Mucosa of descending colon (tissue), 3 donors: ENCODE measurements around the gene ARHGEF28. TPM values are rescaled to one million over a fixed set of nuclear protein-coding genes. Genes with fewer than 3 reads are reported as not detected.

ENCODE experiments used
- ATAC-seq: fragments of 200-7000 bp; cut with Tn5 transposase; one replicate; pipeline ENCODE4 v1.9.1; 2020; ENCODE audit warnings: mild to moderate bottlenecking, moderate library complexity
- DNase-seq, 3 donors: peaks; one replicate each; pipeline ENCODE4 v3.0.0-alpha.2; 2020
- H3K36me3 ChIP-seq: fragments of 200-600 bp; one replicate; pipeline ENCODE4 v1.8.0; 2021; ENCODE audit warnings: low read depth, mild to moderate bottlenecking
- H3K4me1 ChIP-seq: fragments of 200-600 bp; one replicate; pipeline ENCODE4 v1.8.0; 2021; ENCODE audit warnings: low read depth, mild to moderate bottlenecking
- H3K4me3 ChIP-seq: fragments of 200-600 bp; one replicate; pipeline ENCODE4 v1.8.0; 2021; ENCODE audit warnings: mild to moderate bottlenecking
- H3K9me3 ChIP-seq: fragments of 200-600 bp; one replicate; pipeline ENCODE4 v1.8.0; 2021; ENCODE audit warnings: mild to moderate bottlenecking
- CTCF ChIP-seq: fragments of 200-600 bp; IDR thresholded peaks from one replicate; pipeline ENCODE4 v1.8.0; 2022; ENCODE audit warnings: antibody characterized with exemption, mild to moderate bottlenecking
- intact Hi-C, 2 donors: fragments of 100-400 bp; cut with DNase I in 1 of 2; cut with micrococcal nuclease in 1 of 2; formaldehyde crosslinking; loops; one replicate each; pipeline versions ENCODE4 v1.11.0 to v1.11.1; 2022; cut with DNase I, micrococcal nuclease
- total RNA-seq, 3 donors: library from RNA; stranded (reverse); fragmentation: NEBNext Ultra II Directional in 2 of 3; extraction: Animal tissue kit (Norgen Biotek cat#: 25700) in 2 of 3; gene quantifications; one replicate each; pipeline versions ENCODE4 v1.2.1 to v1.2.4, GENCODE V29; 2021 to 2023
- donor health status: DM: no; HTN: no; CAD: no; lungs with moderate emphysema.
- donor health status: DM: no; HTN: no; CAD: no.
- donor health status: DM: no; HTN: yes; CAD: no.

ARHGEF28 gene
- total RNA-seq, 3 donors from 2014 or later, result 5.4 to 21.7 (median 11.6) TPM

GRCh38 chr5:73863876-73864275 is 237.9 kb downstream of the ARHGEF28 start:
- TF ChIP-seq CTCF, result no peak
- Histone ChIP-seq H3K4me3 (no peak overlapping the region), H3K4me1 (no peaks in the 10 kb centered on the region), H3K9me3 (no peaks in the 10 kb centered on the region), H3K36me3 (no peaks in the 10 kb centered on the region)
- ATAC-seq (no peak), DNase-seq (no peak)
- intact Hi-C loops, result no loop called here

- ATAC-seq (no peak), DNase-seq (no peak)
- Histone ChIP-seq H3K9me3 (no peaks in the 10 kb centered on the region), H3K4me3 (no peak overlapping the region), H3K36me3 (no peaks in the 10 kb centered on the region), H3K4me1 (no peaks in the 10 kb centered on the region)
- no peak for TF ChIP-seq CTCF
- intact Hi-C loops, result no loop called here
Measured at GRCh38 chr5:73865315-73865714, 239.3 kb downstream of the ARHGEF28 start.

- no peaks in the 10 kb centered on the region for H3K9me3 ChIP-seq
- ATAC-seq, result no peak
- DNase-seq, result no peak
- intact Hi-C loops, result no loop called here
- no peaks in the 10 kb centered on the region for H3K4me1 ChIP-seq
- no peak for TF ChIP-seq CTCF
- H3K36me3 ChIP-seq, result no peaks in the 10 kb centered on the region
- no peak overlapping the region for H3K4me3 ChIP-seq
Measured at GRCh38 chr5:73867345-73868335, 241.6 kb downstream of the ARHGEF28 start.

GRCh38 chr5:73883646-73884045 is 257.6 kb downstream of the ARHGEF28 start:
- no peak overlapping the region for H3K4me3 ChIP-seq
- TF ChIP-seq CTCF, result no peak
- H3K36me3 ChIP-seq, result no peaks in the 10 kb centered on the region
- DNase-seq, result no peak
- H3K9me3 ChIP-seq, result no peaks in the 10 kb centered on the region
- no peaks in the 10 kb centered on the region for H3K4me1 ChIP-seq
- no peak for ATAC-seq
- intact Hi-C loops, result no loop called here

GRCh38 chr5:73887688-73888087 is 261.7 kb downstream of the ARHGEF28 start:
- intact Hi-C loops, result no loop called here
- DNase-seq (no peak), ATAC-seq (no peak)
- no peaks in the 10 kb centered on the region for H3K36me3 ChIP-seq
- H3K9me3 ChIP-seq, result no peaks in the 10 kb centered on the region
- no peaks in the 10 kb centered on the region for H3K4me1 ChIP-seq
- no peak for TF ChIP-seq CTCF
- H3K4me3 ChIP-seq, result no peak overlapping the region
